ENCODE data around the gene YWHAB.
"Not testable (repeated sequence)": the region's sequence is repeated elsewhere in the genome, so short reads cannot be mapped to it uniquely, and the experiment has no call there.

DNA sequence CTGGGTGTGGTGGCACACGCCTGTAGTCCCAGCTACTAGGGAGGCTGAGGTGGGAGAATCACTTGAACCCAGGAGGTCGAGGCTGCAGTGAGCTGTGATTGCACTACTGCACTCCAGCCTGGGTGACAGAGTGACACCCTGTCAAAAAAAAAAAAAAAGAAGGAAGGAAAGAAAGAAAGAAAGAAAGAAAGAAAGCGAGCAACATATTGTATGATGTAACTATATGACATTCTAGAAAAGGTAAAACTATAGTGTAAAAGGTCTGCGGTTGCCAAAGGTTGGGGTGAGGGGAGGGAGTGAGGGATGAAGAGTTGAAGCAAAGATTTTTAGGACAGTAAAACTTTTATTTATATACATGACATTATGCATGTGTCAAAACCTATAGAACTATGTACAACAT is 3.1 kb upstream of the YWHAB start:
- TF ChIP-seq MXI1 (IDR thresholded peaks at IDR 0.05; ENCODE audit: borderline replicate concordance, low read depth, low read length); POLR2A (IDR thresholded peaks at IDR 0.05; ENCODE audit: low read depth, low read length): not testable (repeated sequence)
- TF ChIP-seq, protein P1, sequence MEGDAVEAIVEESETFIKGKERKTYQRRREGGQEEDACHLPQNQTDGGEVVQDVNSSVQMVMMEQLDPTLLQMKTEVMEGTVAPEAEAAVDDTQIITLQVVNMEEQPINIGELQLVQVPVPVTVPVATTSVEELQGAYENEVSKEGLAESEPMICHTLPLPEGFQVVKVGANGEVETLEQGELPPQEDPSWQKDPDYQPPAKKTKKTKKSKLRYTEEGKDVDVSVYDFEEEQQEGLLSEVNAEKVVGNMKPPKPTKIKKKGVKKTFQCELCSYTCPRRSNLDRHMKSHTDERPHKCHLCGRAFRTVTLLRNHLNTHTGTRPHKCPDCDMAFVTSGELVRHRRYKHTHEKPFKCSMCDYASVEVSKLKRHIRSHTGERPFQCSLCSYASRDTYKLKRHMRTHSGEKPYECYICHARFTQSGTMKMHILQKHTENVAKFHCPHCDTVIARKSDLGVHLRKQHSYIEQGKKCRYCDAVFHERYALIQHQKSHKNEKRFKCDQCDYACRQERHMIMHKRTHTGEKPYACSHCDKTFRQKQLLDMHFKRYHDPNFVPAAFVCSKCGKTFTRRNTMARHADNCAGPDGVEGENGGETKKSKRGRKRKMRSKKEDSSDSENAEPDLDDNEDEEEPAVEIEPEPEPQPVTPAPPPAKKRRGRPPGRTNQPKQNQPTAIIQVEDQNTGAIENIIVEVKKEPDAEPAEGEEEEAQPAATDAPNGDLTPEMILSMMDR (conservative IDR thresholded peaks at IDR 0.05; ENCODE audit: low read depth, low read length): not testable (repeated sequence)

Data from IMR-90 (cell line).